H1 (cell line): ENCODE results near the gene MAFB. TPM values are rescaled to one million over a fixed set of nuclear protein-coding genes. Genes with fewer than 3 reads are reported as not detected.

Experiments
- CHD1 ChIP-seq: IDR thresholded peaks from 2 replicates; pipeline ENCODE4 v1.6.1; 2012; ENCODE audit warnings: low read depth, low read length, improper control_type of control experiment
- MAFK ChIP-seq: IDR thresholded peaks from 2 replicates; pipeline ENCODE4 v1.6.1; 2012; ENCODE audit warnings: low read depth, mild to moderate bottlenecking, improper control_type of control experiment, low read length
- PHF8 ChIP-seq: fragments of 200-600 bp; sonication (generic); conservative IDR thresholded peaks from 2 replicates; pipeline ENCODE4 v1.7.1; 2012; ENCODE audit warnings: low read depth, mild to moderate bottlenecking, inconsistent platforms, low read length, moderate library complexity
- RBBP5 ChIP-seq: IDR thresholded peaks from 2 replicates; pipeline ENCODE4 v1.7.1; 2012; ENCODE audit warnings: low read depth, mild to moderate bottlenecking, inconsistent platforms, low read length, moderate library complexity, borderline replicate concordance
- polyA plus RNA-seq, 7 experiments: library from polyadenylated mRNA; depleted of rRNA in 3 of 7; stranded (reverse) in 5 of 7; unstranded in 2 of 7; fragments of >200 nt in 5 of 7; fragments of 200-250 nt in 2 of 7; gene quantifications; 1 replicate in 5 of 7; 2 replicates in 1 of 7; 4 replicates in 1 of 7; pipeline versions ENCODE4 v1.2.1 to v1.2.3, GENCODE V29; 2011 to 2013; ENCODE audit warnings: missing spikeins in 2 of 7, mixed read lengths in 2 of 7
- total RNA-seq: library from RNA; stranded (reverse); fragmentation: NEBNext Ultra II Directional; extraction: Animal tissue kit (Norgen Biotek cat#: 25700); gene quantifications from 2 replicates; pipeline ENCODE4 v1.2.1, GENCODE V29; 2021

Gene MAFB
- total and polyA plus RNA-seq, 2 of the 8 experiments (the other 6 are each of a cell fraction or from before 2014, with no cell fraction given) = 0.83 to 1.8 TPM

DNA sequence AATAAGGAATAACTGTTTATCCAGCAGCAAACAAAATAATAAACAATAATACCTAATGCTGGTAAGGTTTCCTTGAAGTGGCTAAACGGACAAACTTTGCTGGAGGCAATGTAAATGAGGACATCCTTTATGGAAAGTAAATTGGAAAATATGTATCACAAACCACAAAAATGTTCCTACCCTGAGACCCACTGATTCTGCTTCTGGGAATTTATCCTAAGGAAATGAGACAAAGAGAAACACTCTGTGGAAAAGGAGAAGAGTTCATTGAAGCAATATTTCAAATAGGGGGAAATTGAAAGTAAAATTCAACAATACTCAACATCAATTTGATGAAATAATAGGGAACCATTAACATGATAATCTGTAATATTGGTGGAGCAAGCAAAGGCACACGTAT is 37.9 kb downstream of the MAFB start (continued):
- TF ChIP-seq CHD1 (no peak), RBBP5 (no peak), MAFK (no peak), PHF8 (no peak)
